Tibial nerve (tissue), 4 donors: ENCODE data around the gene CEACAM19. TPM values are rescaled to one million over a fixed set of nuclear protein-coding genes. Genes with fewer than 3 reads are reported as not detected.
"Not testable (repeated sequence)": the region's sequence is repeated elsewhere in the genome, so short reads cannot be mapped to it uniquely, and the experiment has no call there.

ENCODE experiments used
- DNase-seq, 2 donors: peaks; one replicate each; pipeline ENCODE4 v3.0.0-alpha.2; 2019; ENCODE audit warnings: low spot score in 2 of 2
- H3K27ac ChIP-seq, 4 donors: fragments of 200-600 bp; sonication (generic) in 3 of 4; one replicate each; pipeline ENCODE4 v1.5.1; 2017 to 2019; ENCODE audit warnings: mild to moderate bottlenecking in 1 of 4
- H3K27me3 ChIP-seq, 2 donors: fragments of 200-600 bp; sonication (generic) in 1 of 2; one replicate each; pipeline versions ENCODE4 v1.5.1 to v1.6.0; 2017 to 2019
- H3K36me3 ChIP-seq, 3 donors: fragments of 200-600 bp; sonication (generic); one replicate each; pipeline ENCODE4 v1.5.1; 2018 to 2019
- H3K4me1 ChIP-seq, 4 donors: fragments of 200-600 bp; sonication (generic) in 3 of 4; one replicate each; pipeline ENCODE4 v1.5.1; 2017 to 2019
- H3K4me3 ChIP-seq, 4 donors: fragments of 200-600 bp; sonication (generic) in 3 of 4; one replicate each; pipeline ENCODE4 v1.5.1; 2017 to 2019; ENCODE audit warnings: mild to moderate bottlenecking in 1 of 4, moderate library complexity in 1 of 4
- H3K9me3 ChIP-seq, 4 donors: fragments of 200-600 bp; sonication (generic) in 3 of 4; one replicate each; pipeline ENCODE4 v1.5.1; 2017 to 2019
- CTCF ChIP-seq, 5 experiments: fragments of 200-600 bp in 3 of 5; fragments of 450-650 bp in 2 of 5; sonication (generic) in 3 of 5; IDR thresholded peaks; one replicate each; pipeline ENCODE4 v1.5.1; 2016 to 2019; ENCODE audit warnings: antibody characterized with exemption in 5 of 5, mild to moderate bottlenecking in 3 of 5, moderate library complexity in 2 of 5
- EP300 ChIP-seq, 2 donors: sonication (generic); formaldehyde crosslinking; IDR thresholded peaks; one replicate each; pipeline ENCODE4 v1.6.1; 2017; ENCODE audit warnings: antibody characterized with exemption in 2 of 2, mild to moderate bottlenecking in 1 of 2
- POLR2A ChIP-seq, 2 donors: fragments of 450-650 bp; IDR thresholded peaks; one replicate each; pipeline ENCODE4 v1.6.1; 2017; ENCODE audit warnings: antibody characterized with exemption in 2 of 2, mild to moderate bottlenecking in 2 of 2, moderate library complexity in 2 of 2
- WGBS, 2 donors: methylation state at CpG; one replicate each; pipeline ENCODE4 v1.1.5; 2018; 5-methylcytosine and 5-hydroxymethylcytosine counted together
- total RNA-seq, 4 donors: library from RNA; depleted of rRNA; stranded (reverse); fragments of >200 nt; gene quantifications; one replicate each; pipeline ENCODE4 v1.1.0, GENCODE V29; 2016

CEACAM19 gene
- total RNA-seq, 4 donors from 2014 or later: 10.9 to 38.7 (median 15.4) TPM

- Histone ChIP-seq H3K4me3 (no peak overlapping the region), H3K27me3 (no peaks in the 10 kb centered on the region), H3K9me3 (peaks cover 0 to 7% (median 0%) of the 10 kb centered on the region in 4 donors), H3K36me3 (no peaks in the 10 kb centered on the region), H3K4me1 (peaks cover 0 to 15% (median 0%) of the 10 kb centered on the region in 4 donors), H3K27ac (no peak overlapping the region)
- TF ChIP-seq EP300 (IDR thresholded peaks at IDR 0.05) (no peak), CTCF (IDR thresholded peaks at IDR 0.05) (no peak), POLR2A (IDR thresholded peaks at IDR 0.05) (no peak)
- DNase-seq: no peak
- 19 to 43% methylated on average over 1 of the region's 1 CpG for WGBS, 2 donors
Measured at GRCh38 chr19:44626048-44626624, 45.1 kb upstream of the CEACAM19 start.

GRCh38 chr19:44627631-44628030 is 43.7 kb upstream of the CEACAM19 start:
- no peaks in the 10 kb centered on the region for H3K27me3 ChIP-seq
- peaks cover 0 to 15% (median 0%) of the 10 kb centered on the region in 4 donors for H3K4me1 ChIP-seq
- no peaks in the 10 kb centered on the region for H3K36me3 ChIP-seq
- peaks cover 0 to 7% (median 0%) of the 10 kb centered on the region in 4 donors for H3K9me3 ChIP-seq
- H3K27ac ChIP-seq: no peak overlapping the region
- WGBS, 2 donors: 94 to 98% methylated on average over 4 of the region's 4 CpGs
- no peak overlapping the region for H3K4me3 ChIP-seq
- no peak for DNase-seq
- no peak for TF ChIP-seq EP300 (IDR thresholded peaks at IDR 0.05)
- no peak for TF ChIP-seq CTCF (IDR thresholded peaks at IDR 0.05)
- no peak for TF ChIP-seq POLR2A (IDR thresholded peaks at IDR 0.05)

GRCh38 chr19:44628793-44629192 is 42.5 kb upstream of the CEACAM19 start:
- DNase-seq: no peak

GRCh38 chr19:44631611-44632010 is 39.7 kb upstream of the CEACAM19 start:
- not testable (repeated sequence) for H3K36me3 ChIP-seq, H3K4me3 ChIP-seq, H3K27ac ChIP-seq, H3K27me3 ChIP-seq, DNase-seq, H3K9me3 ChIP-seq
- peaks cover 0 to 11% (median 2%) of the 10 kb centered on the region in 4 donors for H3K4me1 ChIP-seq
- 81 to 86% methylated on average over 8 of the region's 8 CpGs for WGBS, 2 donors

More at GRCh38 chr19:44628793-44629192, 42.5 kb upstream of the CEACAM19 start:
- no peak overlapping the region for H3K4me3 ChIP-seq
- TF ChIP-seq CTCF (IDR thresholded peaks at IDR 0.05): no peak
- no peak for TF ChIP-seq POLR2A (IDR thresholded peaks at IDR 0.05)
- TF ChIP-seq EP300 (IDR thresholded peaks at IDR 0.05): no peak
- H3K4me1 ChIP-seq: peaks cover 0 to 11% (median 2%) of the 10 kb centered on the region in 4 donors
- H3K27me3 ChIP-seq: no peaks in the 10 kb centered on the region
- no peak overlapping the region for H3K27ac ChIP-seq
- WGBS, 2 donors: 75 to 80% methylated on average over 3 of the region's 3 CpGs
- H3K36me3 ChIP-seq: no peaks in the 10 kb centered on the region
- peaks cover 0 to 7% (median 0%) of the 10 kb centered on the region in 4 donors for H3K9me3 ChIP-seq

GRCh38 chr19:44634058-44634457 is 37.2 kb upstream of the CEACAM19 start:
- not testable (repeated sequence) for DNase-seq, H3K27me3 ChIP-seq, H3K27ac ChIP-seq, H3K9me3 ChIP-seq, H3K4me3 ChIP-seq, H3K36me3 ChIP-seq
- peaks cover 0 to 11% (median 2%) of the 10 kb centered on the region in 4 donors for H3K4me1 ChIP-seq
- WGBS, 2 donors: 16 to 22% methylated on average over 5 of the region's 5 CpGs

- DNase-seq: no peak
- 92 to 95% methylated on average over 2 of the region's 2 CpGs for WGBS, 2 donors
- TF ChIP-seq CTCF (IDR thresholded peaks at IDR 0.05): no peak
- no peak for TF ChIP-seq POLR2A (IDR thresholded peaks at IDR 0.05)
- TF ChIP-seq EP300 (IDR thresholded peaks at IDR 0.05): no peak
- no peaks in the 10 kb centered on the region for H3K36me3 ChIP-seq
- H3K27ac ChIP-seq: no peak overlapping the region
- H3K4me3 ChIP-seq: no peak overlapping the region
- no peaks in the 10 kb centered on the region for H3K9me3 ChIP-seq
- peaks cover 0 to 11% (median 2%) of the 10 kb centered on the region in 4 donors for H3K4me1 ChIP-seq
- no peaks in the 10 kb centered on the region for H3K27me3 ChIP-seq
Measured at GRCh38 chr19:44634785-44635184, 36.5 kb upstream of the CEACAM19 start.
